GM18502 (cell line): ENCODE results near the gene TSPAN9.
A peak's percentile ranks its signal among the peaks of the same experiment; 100 is the strongest.

ENCODE experiments used
- ATAC-seq: cut with Tn5 transposase; IDR thresholded peaks from one replicate; pipeline ENCODE4 v1.9.1; 2021; ENCODE audit warnings: mild to moderate bottlenecking; ENCODE audit not compliant: unreplicated experiment, poor library complexity

Gene TSPAN9

GRCh38 chr12:3279832-3280231 lies 202.7 kb downstream of the TSPAN9 start:
- ATAC-seq = no peak

- ATAC-seq = no peak
These were observed 203.8 kb downstream of the TSPAN9 start for GRCh38 chr12:3280967-3281366.

- no peak for ATAC-seq
These were observed 204.6 kb downstream of the TSPAN9 start for GRCh38 chr12:3281588-3282383.

GRCh38 chr12:3282384-3282670 lies 205.1 kb downstream of the TSPAN9 start:
- ATAC-seq = no peak

GRCh38 chr12:3283137-3283680 lies 206.0 kb downstream of the TSPAN9 start:
- no peak for ATAC-seq

GRCh38 chr12:3284405-3284804 lies 207.2 kb downstream of the TSPAN9 start:
- no peak for ATAC-seq

- no peak for ATAC-seq
These were observed 208.4 kb downstream of the TSPAN9 start for GRCh38 chr12:3285570-3285969.

GRCh38 chr12:3288690-3289089 lies 211.5 kb downstream of the TSPAN9 start:
- ATAC-seq = no peak

GRCh38 chr12:3289702-3290101 lies 212.5 kb downstream of the TSPAN9 start:
- ATAC-seq = no peak

GRCh38 chr12:3291939-3292338 lies 214.8 kb downstream of the TSPAN9 start:
- no peak for ATAC-seq

- ATAC-seq = no peak
These were observed 215.7 kb downstream of the TSPAN9 start for GRCh38 chr12:3292677-3293412.

- no peak for ATAC-seq
These were observed 216.4 kb downstream of the TSPAN9 start for GRCh38 chr12:3293446-3294161.

- ATAC-seq = no peak
These were observed 217.3 kb downstream of the TSPAN9 start for GRCh38 chr12:3294481-3294911.

GRCh38 chr12:3295225-3295624 lies 218.0 kb downstream of the TSPAN9 start:
- ATAC-seq = no peak

GRCh38 chr12:3295646-3296408 lies 218.6 kb downstream of the TSPAN9 start:
- ATAC-seq = no peak

- no peak for ATAC-seq
These were observed 219.2 kb downstream of the TSPAN9 start for GRCh38 chr12:3296409-3296701.

- ATAC-seq = no peak
These were observed 221.4 kb downstream of the TSPAN9 start for GRCh38 chr12:3298603-3299002.

GRCh38 chr12:3299929-3300832 lies 223.0 kb downstream of the TSPAN9 start:
- ATAC-seq = peak; percentile 66

- no peak for ATAC-seq
These were observed 223.7 kb downstream of the TSPAN9 start for GRCh38 chr12:3300833-3301401.
